ENCODE measurements around the gene DBN1. TPM values are rescaled to one million over a fixed set of nuclear protein-coding genes. Genes with fewer than 3 reads are reported as not detected.

DBN1 gene
- total RNA-seq, 1 experiment from 2014 or later = 218 TPM

- CTCF ChIA-PET = interaction anchor here (0.5 to 5.1 kb wide), 7 partner anchors 24 to 277 kb away, joined by 3 to 80 read pairs (median 4); partner anchors contain the start of gene PDLIM7
- Mint-ChIP-seq H3K27ac (ENCODE audit: unreplicated experiment) (peak overlapping the region; percentile 86), H3K4me1 (ENCODE audit: low read depth, unreplicated experiment) (peaks cover 42% of the 10 kb centered on the region), H3K36me3 (ENCODE audit: insufficient read depth, unreplicated experiment) (peaks cover 80% of the 10 kb centered on the region), H3K9me3 (ENCODE audit: low read depth, unreplicated experiment) (no peaks in the 10 kb centered on the region), H3K27me3 (ENCODE audit: unreplicated experiment) (no peaks in the 10 kb centered on the region), H3K4me3 (ENCODE audit: low read depth, unreplicated experiment) (peak overlapping the region; percentile 77)
- TF ChIP-seq, protein P1, sequence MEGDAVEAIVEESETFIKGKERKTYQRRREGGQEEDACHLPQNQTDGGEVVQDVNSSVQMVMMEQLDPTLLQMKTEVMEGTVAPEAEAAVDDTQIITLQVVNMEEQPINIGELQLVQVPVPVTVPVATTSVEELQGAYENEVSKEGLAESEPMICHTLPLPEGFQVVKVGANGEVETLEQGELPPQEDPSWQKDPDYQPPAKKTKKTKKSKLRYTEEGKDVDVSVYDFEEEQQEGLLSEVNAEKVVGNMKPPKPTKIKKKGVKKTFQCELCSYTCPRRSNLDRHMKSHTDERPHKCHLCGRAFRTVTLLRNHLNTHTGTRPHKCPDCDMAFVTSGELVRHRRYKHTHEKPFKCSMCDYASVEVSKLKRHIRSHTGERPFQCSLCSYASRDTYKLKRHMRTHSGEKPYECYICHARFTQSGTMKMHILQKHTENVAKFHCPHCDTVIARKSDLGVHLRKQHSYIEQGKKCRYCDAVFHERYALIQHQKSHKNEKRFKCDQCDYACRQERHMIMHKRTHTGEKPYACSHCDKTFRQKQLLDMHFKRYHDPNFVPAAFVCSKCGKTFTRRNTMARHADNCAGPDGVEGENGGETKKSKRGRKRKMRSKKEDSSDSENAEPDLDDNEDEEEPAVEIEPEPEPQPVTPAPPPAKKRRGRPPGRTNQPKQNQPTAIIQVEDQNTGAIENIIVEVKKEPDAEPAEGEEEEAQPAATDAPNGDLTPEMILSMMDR (IDR thresholded peaks at IDR 0.05; ENCODE audit: unreplicated experiment) = no peak
- intact Hi-C loops (cut with micrococcal nuclease; ENCODE audit: unreplicated experiment) = loop anchor here (2.0 to 10.0 kb wide), 3 partner anchors 51 to 339 kb away; partner anchors contain the start of gene MXD3
- no TSS peak for BruUV-seq (replicated peaks)
- no peak for DNase-seq
Observed at GRCh38 chr5:177453852-177454396, 19.5 kb downstream of the DBN1 start.

DNA sequence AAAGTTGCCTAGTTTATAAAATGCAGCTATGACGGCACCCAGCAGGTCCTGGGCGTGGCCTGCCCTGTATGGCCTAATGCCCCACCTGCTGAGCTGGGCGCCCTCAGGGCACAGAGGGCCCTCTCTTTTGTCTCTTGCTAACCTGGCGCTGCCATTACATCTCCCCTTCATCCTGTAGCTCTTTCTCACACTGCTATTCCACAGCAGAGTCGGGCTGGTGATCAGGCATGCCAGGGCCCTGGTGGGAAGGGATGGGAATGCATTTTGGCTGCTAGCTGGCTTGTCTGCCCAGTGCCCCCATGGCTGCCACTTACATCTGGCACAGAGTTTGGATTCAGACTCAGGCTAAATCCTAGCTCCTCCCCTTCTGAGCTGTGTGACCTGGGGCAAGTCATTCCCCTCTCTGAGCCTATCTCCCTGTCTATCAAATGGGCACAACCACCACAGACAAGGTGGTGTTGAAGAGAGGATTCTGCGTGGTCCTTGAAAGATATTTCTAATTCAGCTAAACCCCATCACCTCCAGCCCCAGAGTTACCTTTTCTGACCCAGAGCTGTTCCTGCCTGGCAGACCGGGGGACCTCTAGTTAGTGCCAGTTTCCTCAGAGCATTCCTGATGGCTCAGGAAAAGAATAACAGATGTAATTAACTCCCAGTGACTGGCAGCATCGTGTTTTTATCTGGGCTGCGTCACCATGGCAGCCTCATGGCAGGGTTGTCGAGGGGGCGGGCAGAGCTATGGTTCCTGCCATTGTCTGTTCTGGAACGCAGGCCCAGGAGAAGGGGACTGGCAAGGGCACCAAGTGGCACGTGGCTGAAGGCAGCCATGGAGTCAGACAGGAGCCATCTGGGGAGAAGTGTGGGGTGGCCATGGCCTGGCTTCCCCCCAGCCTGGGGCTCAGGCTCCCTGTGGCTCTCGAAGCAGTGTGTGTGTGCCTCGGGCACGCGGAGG, 20.5 kb downstream of the DBN1 start:
- H3K4me3 Mint-ChIP-seq (ENCODE audit: low read depth, unreplicated experiment) = peak overlapping the region; percentile 77
- H3K9me3 Mint-ChIP-seq (ENCODE audit: low read depth, unreplicated experiment) = no peaks in the 10 kb centered on the region
- TF ChIP-seq, protein P1 (IDR thresholded peaks at IDR 0.05; ENCODE audit: unreplicated experiment) = no peak
- intact Hi-C loops (cut with micrococcal nuclease; ENCODE audit: unreplicated experiment) = loop anchor here (5.0 to 10.0 kb wide), 2 partner anchors 141 to 338 kb away; partner anchors contain the start of gene MXD3
- no peak for DNase-seq
- BruUV-seq (replicated peaks) = no TSS peak
- CTCF ChIA-PET = interaction anchor here (1.0 to 5.1 kb wide), 6 partner anchors 45 to 143 kb away, joined by 3 to 80 read pairs (median 6); no protein-coding TSS in a partner anchor
- peaks cover 51% of the 10 kb centered on the region for H3K4me1 Mint-ChIP-seq (ENCODE audit: low read depth, unreplicated experiment)
- peaks cover 79% of the 10 kb centered on the region for H3K36me3 Mint-ChIP-seq (ENCODE audit: insufficient read depth, unreplicated experiment)
- H3K27me3 Mint-ChIP-seq (ENCODE audit: unreplicated experiment) = no peaks in the 10 kb centered on the region
- H3K27ac Mint-ChIP-seq (ENCODE audit: unreplicated experiment) = peak overlapping the region; percentile 86

GRCh38 chr5:177450667-177451424, 22.6 kb downstream of the DBN1 start:
- Mint-ChIP-seq H3K27me3 (ENCODE audit: unreplicated experiment) (no peaks in the 10 kb centered on the region), H3K36me3 (ENCODE audit: insufficient read depth, unreplicated experiment) (peaks cover 77% of the 10 kb centered on the region), H3K27ac (ENCODE audit: unreplicated experiment) (peak overlapping the region; percentile 71), H3K4me1 (ENCODE audit: low read depth, unreplicated experiment) (peaks cover 44% of the 10 kb centered on the region), H3K9me3 (ENCODE audit: low read depth, unreplicated experiment) (no peaks in the 10 kb centered on the region), H3K4me3 (ENCODE audit: low read depth, unreplicated experiment) (no peak overlapping the region)
- CTCF ChIA-PET = no interaction called here
- intact Hi-C loops (cut with micrococcal nuclease; ENCODE audit: unreplicated experiment) = loop anchor here (5.0 to 10.0 kb wide), 2 partner anchors 139 to 336 kb away; partner anchors contain the start of gene MXD3
- TF ChIP-seq, protein P1 (IDR thresholded peaks at IDR 0.05; ENCODE audit: unreplicated experiment) = no peak
- BruUV-seq (replicated peaks) = no TSS peak
- DNase-seq = no peak
